ENCODE measurements around the gene SPNS1.
A peak's percentile ranks its signal among the peaks of the same experiment; 100 is the strongest.
"Not testable (repeated sequence)": the region's sequence is repeated elsewhere in the genome, so short reads cannot be mapped to it uniquely, and the experiment has no call there.

The SPNS1 gene

DNA sequence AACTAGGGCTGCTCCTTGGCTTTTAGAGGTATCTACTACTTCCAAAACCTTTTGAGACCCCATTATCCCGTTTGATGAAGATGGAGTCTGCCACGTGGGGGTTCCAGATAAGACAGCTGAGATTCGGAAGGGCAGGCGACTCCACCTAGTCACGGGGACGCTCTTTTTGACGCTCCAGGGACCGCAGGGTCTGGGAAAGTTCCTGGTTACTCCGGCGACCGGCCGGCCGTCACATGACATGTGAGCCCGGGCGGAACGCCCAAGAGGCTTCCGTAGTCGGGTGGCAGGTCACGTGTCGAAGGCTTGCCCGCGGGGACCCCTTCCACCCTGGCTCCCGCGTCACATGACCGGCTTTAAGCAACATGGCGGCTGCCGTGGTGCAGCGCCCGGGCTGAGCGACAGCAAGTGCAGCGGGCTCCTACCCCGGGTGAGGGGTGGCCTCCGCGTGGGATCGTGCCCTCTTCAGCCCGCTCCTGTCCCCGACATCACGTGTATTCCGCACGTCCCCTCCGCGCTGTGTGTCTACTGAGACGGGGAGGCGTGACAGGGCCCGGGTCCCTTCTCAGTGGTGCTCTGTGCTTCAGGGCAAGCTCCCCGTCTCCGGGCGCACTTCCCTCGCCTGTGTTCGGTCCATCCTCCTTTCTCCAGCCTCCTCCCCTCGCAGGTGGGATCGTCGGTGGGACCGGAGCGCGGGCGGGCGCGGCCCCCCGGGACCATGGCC is at the start of gene SPNS1:
SPNS1 (plus strand) TSS at position 342 of the 721 bp plus-strand sequence; CDS start at position 716, 374 bp downstream.
- DNase-seq: peak; percentile 36

- no peak for DNase-seq
Measured at GRCh38 chr16:28925386-28926228, 49.0 kb upstream of the SPNS1 start.

DNA sequence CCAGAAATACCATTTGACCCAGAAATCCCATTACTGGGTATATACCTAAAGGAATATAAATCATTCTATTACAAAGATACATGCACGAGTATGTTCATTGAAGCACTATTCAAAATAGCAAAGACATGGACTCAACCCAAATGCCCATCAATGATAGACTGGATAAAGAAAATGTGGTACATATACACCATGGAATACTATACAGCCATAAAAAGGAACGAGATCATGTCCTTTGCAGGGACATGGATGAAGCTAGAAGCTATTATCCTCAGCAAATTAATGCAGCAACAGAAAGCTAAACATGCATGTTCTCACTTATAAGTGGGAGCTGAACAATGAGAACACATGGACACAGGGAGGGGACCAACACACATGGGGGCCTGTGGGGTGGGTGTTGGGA is 48.3 kb upstream of the SPNS1 start:
- not testable (repeated sequence) for DNase-seq

DNA sequence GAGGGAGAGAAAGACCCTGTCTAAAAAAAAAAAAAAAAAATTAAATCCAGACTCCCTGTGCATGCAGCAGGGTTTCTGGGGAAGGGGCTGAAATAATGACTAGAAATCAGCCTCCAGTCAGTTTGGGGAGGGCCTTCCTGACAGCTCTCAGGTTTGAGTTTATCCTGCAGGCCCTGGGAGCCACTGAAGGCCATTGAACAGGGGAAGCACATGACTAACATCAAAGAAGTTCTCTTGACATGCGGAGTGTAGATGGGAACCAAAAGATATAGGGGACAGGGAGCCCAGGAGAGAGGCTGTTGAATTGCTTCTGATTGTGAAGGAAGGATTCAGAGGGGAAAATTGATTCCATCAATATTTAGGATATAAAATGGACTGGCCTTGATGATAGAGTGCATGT is 46.8 kb upstream of the SPNS1 start:
- no peak for DNase-seq

DNA sequence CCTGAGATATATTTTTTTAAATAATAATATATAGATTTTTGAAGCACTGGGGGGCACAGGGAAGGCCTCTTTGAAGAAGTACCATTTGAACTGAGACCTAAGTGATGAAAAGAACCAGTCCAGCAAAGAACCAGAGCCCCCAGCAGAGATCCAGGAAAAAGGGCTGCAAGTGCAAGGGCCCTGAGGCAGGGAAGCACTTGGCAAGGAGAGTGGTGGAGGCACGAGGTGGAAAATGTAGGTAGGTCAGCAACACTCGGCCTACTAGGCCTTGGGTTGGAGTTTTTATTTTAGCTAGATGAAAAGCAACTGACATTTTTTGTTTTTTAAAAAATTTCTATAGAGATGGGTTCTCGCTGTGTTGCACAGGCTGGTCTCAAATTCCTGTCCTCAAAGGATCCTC is 44.4 kb upstream of the SPNS1 start:
- DNase-seq: no peak

- DNase-seq: no peak
Measured at GRCh38 chr16:28930652-28931051, 43.9 kb upstream of the SPNS1 start.

DNA sequence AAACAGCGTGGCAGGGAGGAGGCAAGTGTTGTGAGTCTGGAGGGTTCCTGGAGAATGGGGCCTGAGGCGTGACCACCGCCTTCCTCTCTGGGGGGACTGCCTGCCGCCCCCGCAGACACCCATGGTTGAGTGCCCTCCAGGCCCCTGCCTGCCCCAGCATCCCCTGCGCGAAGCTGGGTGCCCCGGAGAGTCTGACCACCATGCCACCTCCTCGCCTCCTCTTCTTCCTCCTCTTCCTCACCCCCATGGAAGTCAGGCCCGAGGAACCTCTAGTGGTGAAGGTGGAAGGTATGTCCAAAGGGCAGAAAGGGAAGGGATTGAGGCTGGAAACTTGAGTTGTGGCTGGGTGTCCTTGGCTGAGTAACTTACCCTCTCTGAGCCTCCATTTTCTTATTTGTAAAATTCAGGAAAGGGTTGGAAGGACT is 42.8 kb upstream of the SPNS1 start, which contains the start of gene CD19:
CD19 (plus strand) TSS at position 171 of the 425 bp plus-strand sequence; CDS start at position 201, 30 bp downstream.
- DNase-seq: no peak

DNA sequence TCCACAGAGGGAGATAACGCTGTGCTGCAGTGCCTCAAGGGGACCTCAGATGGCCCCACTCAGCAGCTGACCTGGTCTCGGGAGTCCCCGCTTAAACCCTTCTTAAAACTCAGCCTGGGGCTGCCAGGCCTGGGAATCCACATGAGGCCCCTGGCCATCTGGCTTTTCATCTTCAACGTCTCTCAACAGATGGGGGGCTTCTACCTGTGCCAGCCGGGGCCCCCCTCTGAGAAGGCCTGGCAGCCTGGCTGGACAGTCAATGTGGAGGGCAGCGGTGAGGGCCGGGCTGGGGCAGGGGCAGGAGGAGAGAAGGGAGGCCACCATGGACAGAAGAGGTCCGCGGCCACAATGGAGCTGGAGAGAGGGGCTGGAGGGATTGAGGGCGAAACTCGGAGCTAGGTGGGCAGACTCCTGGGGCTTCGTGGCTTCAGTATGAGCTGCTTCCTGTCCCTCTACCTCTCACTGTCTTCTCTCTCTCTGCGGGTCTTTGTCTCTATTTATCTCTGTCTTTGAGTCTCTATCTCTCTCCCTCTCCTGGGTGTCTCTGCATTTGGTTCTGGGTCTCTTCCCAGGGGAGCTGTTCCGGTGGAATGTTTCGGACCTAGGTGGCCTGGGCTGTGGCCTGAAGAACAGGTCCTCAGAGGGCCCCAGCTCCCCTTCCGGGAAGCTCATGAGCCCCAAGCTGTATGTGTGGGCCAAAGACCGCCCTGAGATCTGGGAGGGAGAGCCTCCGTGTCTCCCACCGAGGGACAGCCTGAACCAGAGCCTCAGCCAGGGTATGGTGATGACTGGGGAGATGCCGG is 42.0 kb upstream of the SPNS1 start:
- DNase-seq: no peak

DNA sequence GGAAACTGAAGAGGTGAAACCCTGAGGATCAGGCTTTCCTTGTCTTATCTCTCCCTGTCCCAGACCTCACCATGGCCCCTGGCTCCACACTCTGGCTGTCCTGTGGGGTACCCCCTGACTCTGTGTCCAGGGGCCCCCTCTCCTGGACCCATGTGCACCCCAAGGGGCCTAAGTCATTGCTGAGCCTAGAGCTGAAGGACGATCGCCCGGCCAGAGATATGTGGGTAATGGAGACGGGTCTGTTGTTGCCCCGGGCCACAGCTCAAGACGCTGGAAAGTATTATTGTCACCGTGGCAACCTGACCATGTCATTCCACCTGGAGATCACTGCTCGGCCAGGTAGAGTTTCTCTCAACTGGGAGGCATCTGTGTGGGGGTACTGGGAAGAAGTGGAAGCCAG is 41.4 kb upstream of the SPNS1 start:
- no peak for DNase-seq

DNA sequence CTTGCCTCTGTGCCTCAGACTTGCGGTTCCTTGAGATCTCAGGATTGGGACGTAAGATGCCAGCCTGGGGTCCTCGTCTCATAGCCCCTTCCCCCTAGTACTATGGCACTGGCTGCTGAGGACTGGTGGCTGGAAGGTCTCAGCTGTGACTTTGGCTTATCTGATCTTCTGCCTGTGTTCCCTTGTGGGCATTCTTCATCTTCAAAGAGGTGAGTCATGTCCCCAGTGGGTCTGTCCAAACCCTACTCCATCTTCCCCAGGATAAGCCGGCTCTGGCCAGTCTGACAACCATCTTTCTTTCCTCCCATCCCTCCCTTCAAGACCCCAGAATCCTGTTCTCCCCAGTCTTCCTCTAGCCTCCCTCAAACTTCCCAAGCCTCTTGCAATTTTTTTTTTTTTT is 39.2 kb upstream of the SPNS1 start:
- no peak for DNase-seq

DNA sequence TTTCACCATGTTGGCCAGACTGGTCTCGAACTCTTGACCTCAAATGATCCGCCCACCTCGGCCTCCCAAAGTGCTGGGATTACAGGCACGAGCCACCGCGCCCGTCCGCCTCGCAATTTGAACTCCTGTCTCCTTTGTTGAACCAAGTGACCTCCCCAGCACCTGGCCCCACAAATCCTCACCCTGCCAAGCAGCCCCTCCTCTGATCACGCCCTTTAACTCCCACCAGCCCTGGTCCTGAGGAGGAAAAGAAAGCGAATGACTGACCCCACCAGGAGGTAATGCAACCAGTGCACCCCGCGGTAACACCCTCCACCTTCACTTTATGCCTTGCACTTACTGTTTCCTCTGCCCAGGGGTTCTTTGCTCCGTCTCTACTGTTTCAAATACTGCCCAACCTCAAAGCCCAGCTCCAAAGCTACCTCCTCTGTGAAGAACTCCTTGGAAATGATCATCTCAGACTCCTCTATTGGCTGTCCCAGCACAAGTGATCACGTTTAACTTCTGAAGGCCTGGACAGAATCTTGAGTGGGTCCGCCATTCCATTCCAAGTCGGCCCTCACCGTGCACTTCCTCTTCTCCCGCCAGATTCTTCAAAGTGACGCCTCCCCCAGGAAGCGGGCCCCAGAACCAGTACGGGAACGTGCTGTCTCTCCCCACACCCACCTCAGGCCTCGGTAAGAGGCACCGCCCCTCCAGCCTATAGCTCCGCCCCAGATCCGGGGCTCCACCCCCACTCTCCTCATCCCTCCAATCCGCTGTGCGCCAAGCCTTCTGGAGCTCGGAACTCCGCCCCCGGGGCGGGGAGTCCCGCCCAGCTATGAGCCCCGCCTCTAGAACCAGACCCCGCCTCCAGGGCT is 38.4 kb upstream of the SPNS1 start:
- DNase-seq: no peak

DNA sequence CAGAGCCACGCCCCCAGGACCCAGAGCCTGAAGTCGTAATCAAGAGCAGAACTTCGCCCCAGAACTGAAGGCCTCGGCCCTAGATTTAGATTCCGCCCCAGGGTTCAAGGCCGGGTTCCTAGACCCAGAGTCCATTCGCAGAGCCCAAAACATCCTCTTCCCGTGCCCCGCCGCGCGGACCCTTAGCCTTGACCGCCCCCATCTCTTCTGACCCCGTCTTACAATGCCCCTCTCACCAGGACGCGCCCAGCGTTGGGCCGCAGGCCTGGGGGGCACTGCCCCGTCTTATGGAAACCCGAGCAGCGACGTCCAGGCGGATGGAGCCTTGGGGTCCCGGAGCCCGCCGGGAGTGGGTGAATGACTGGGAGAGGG is 37.8 kb upstream of the SPNS1 start:
- no peak for DNase-seq

- DNase-seq: no peak
Measured at GRCh38 chr16:28937222-28937876, 37.2 kb upstream of the SPNS1 start.

- DNase-seq: no peak
Measured at GRCh38 chr16:28938721-28939120, 35.9 kb upstream of the SPNS1 start.

DNA sequence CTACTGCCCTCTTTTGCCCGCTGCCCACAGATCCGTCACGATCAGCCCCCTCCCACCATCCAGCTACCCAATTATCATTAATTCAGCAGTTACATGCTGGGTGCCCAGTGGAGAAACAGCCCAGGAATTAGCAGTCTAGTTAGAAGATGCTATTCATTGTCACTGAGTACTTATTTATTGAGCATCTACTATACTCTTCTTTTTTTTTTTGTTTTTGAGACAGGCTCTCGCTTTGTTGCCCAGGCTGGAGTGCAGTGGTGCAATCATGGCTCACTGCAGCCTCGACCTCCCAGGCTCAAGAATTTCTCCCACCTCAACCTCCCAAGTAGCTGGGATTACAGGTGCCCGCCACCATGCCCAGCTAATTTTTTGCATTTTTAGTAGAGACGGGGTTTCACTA is 34.8 kb upstream of the SPNS1 start:
- DNase-seq: not testable (repeated sequence)

- no peak for DNase-seq
Measured at GRCh38 chr16:28943281-28943680, 31.3 kb upstream of the SPNS1 start.

DNA sequence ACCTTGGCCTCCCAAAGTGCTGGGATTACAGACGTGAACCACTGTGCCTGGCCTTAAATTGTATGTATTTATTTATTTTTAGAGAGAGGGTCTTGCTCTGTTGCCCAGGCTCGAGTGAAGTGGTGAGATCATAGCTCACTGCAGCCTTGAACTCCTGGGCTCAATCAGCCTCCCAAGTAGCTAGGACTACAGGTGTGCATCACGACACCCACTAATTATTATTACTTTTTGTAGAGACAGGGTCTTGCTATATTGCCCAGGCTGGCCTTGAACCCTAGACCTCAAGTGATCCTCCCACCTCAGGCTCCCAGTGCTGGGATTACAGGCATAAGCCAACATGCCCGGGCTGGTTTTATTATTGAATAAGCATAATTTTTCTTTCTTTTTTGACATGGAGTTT is 27.9 kb upstream of the SPNS1 start:
- DNase-seq: no peak

DNA sequence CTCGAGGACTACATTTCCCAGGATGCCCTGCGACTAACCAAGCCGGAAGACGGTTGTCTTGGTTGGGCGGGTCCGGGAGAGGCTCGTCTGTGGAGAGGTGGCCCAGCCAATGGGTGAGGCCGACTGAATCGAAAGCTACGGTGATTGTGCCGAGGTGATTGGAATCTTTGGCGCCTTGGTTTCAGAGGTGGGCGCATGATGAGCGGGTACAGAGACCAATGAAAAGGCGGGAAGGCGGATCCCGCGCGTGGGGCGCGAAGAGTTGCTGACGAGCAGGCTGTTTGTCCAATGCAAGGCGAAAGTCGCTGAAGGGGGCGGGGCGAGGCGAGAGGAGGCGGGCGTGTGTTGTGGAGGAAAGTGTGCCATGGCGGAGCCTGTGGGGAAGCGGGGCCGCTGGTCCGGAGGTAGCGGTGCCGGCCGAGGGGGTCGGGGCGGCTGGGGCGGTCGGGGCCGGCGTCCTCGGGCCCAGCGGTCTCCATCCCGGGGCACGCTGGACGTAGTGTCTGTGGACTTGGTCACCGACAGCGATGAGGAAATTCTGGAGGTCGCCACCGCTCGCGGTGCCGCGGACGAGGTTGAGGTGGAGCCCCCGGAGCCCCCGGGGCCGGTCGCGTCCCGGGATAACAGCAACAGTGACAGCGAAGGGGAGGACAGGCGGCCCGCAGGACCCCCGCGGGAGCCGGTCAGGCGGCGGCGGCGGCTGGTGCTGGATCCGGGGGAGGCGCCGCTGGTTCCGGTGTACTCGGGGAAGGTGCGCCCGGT is 23.7 kb upstream of the SPNS1 start, which contains the start of gene NFATC2IP:
NFATC2IP (plus strand) TSS at position 290 of the 762 bp plus-strand sequence; CDS start at position 365, 75 bp downstream.
- peak; percentile 95 for DNase-seq

GRCh38 chr16:28951410-28951943 is 23.1 kb upstream of the SPNS1 start:
- no peak for DNase-seq

- no peak for DNase-seq
Measured at GRCh38 chr16:28958216-28958615, 16.4 kb upstream of the SPNS1 start.

DNA sequence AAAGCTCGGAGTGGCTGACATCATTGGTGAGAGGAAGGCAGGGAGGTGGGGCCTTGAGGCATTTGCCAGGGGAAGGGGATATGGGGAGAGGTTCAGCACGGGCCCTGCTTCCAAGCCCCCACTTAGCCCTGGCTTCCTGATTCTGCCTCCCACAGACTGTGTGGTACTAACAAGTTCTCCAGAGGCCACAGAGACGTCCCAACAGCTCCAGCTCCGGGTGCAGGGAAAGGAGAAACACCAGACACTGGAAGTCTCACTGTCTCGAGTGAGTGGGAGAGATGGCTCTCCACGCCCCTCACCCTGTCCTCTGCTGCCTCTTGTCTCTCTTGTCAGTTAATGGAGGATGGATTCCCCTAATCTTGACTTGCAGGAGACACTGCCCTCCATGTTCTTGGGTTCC is 15.7 kb upstream of the SPNS1 start:
- DNase-seq: no peak

Measured in NCI-H2081 treated with DMSO at 0.1 percent for 48 hours (cell line).